ENCODE data around the gene PPIA.

DNA sequence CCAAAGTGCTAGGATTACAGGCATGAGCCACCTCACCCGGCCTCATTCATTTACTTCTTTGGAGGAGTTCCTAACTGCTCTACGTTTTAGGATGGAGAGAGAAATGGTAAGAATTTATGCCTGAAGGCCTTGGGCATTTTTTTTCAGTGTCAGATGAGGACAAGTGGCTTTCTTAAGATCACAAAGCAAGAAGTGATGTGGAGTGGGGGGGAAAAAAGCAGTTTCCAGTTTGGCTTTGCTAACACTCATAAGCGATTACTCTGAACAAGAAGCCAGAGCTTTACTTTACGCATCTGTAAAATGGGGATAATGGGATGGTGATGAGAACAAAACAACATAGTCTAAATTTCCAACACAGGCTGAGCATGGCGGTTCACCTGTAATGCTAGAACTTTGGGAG is 2.6 kb upstream of the PPIA start:
- TF ChIP-seq EP300 (IDR thresholded peaks at IDR 0.05): no peak
- TF ChIP-seq, protein P1, sequence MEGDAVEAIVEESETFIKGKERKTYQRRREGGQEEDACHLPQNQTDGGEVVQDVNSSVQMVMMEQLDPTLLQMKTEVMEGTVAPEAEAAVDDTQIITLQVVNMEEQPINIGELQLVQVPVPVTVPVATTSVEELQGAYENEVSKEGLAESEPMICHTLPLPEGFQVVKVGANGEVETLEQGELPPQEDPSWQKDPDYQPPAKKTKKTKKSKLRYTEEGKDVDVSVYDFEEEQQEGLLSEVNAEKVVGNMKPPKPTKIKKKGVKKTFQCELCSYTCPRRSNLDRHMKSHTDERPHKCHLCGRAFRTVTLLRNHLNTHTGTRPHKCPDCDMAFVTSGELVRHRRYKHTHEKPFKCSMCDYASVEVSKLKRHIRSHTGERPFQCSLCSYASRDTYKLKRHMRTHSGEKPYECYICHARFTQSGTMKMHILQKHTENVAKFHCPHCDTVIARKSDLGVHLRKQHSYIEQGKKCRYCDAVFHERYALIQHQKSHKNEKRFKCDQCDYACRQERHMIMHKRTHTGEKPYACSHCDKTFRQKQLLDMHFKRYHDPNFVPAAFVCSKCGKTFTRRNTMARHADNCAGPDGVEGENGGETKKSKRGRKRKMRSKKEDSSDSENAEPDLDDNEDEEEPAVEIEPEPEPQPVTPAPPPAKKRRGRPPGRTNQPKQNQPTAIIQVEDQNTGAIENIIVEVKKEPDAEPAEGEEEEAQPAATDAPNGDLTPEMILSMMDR (IDR thresholded peaks at IDR 0.05): no peak
